Subcutaneous adipose tissue (tissue), 4 donors: ENCODE data around the gene HNRNPA1. TPM values are rescaled to one million over a fixed set of nuclear protein-coding genes. Genes with fewer than 3 reads are reported as not detected.

Experiments
- total RNA-seq, 4 donors: library from RNA; depleted of rRNA; stranded (reverse); fragments of >200 nt; gene quantifications; one replicate each; pipeline ENCODE4 v1.1.0, GENCODE V29; 2016
- TF ChIP-seq, protein P1 (sequence below): fragments of 450-650 bp; IDR thresholded peaks from one replicate; pipeline ENCODE4 v1.5.1; 2016; ENCODE audit warnings: low read depth, mild to moderate bottlenecking, control low read depth, antibody characterized with exemption, moderate library complexity

Gene HNRNPA1
- total RNA-seq, 4 donors from 2014 or later = 352 to 490 (median 450) TPM

DNA sequence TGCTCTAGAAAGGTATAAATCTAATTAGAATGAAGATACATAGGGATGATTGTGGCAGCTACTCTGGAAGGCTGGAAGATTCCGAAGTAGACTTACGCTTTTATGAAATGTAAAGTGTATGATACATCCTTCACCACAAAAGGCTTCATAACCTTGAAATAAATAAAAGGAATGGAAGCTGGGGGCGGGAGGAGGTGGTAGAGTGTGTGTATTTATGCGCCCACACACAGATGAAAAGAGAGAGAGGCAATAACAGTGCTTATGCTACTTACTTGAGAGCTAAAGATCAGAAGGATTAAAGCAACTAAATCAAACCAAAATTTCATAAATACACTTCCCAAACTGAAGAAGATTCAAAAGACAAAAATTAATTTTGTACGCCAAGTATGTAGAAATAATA is 31.0 kb upstream of the HNRNPA1 start:
- TF ChIP-seq, protein P1, sequence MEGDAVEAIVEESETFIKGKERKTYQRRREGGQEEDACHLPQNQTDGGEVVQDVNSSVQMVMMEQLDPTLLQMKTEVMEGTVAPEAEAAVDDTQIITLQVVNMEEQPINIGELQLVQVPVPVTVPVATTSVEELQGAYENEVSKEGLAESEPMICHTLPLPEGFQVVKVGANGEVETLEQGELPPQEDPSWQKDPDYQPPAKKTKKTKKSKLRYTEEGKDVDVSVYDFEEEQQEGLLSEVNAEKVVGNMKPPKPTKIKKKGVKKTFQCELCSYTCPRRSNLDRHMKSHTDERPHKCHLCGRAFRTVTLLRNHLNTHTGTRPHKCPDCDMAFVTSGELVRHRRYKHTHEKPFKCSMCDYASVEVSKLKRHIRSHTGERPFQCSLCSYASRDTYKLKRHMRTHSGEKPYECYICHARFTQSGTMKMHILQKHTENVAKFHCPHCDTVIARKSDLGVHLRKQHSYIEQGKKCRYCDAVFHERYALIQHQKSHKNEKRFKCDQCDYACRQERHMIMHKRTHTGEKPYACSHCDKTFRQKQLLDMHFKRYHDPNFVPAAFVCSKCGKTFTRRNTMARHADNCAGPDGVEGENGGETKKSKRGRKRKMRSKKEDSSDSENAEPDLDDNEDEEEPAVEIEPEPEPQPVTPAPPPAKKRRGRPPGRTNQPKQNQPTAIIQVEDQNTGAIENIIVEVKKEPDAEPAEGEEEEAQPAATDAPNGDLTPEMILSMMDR = no peak

DNA sequence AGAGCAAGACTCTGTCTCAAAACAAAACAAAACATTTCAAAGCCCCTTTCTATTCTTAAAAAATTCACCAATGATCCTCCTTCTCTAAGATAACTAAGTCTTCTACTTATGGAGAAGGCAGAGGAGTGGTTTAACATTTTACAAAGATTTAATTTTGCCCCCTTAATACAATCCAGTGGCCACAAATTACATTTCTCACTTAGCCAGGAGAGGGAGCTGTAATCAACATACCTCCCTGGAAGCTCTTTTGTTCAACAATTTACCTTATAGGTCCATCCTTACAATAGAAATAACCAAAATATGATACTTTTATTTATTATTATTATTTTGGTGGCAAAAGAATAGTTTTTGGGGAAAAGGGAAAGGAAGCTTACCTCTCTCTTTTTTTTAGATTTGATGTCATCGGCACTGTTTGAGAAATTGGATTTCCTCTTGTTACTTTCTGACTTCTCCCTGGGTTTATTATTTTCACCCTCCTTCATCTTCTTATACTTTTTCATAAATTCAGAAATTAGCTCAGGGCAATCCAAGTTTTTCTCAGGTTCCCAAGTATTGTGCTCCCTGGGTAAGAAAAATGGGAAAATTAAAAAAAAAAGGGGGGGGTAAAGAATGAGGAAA is 28.8 kb upstream of the HNRNPA1 start:
- TF ChIP-seq, protein P1 = no peak

DNA sequence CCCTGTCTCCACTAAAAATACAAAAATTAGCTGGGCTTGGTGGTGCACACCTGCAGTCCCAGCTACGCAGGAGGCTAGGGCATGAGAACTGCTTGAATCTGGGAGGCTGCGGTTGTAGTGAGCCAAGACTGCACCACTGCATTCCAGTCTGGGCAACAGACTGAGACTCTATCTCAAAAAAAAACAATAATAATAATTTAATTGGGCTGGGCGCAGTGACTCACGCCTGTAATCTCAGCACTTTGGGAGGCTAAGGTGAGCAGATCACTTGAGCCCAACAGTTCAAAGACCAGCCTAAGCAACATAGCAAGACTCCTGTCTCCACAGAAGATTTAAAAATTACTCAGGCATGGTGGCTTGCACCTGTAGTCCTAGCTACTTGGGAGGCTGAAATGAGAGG is 27.3 kb upstream of the HNRNPA1 start:
- TF ChIP-seq, protein P1 = no peak

DNA sequence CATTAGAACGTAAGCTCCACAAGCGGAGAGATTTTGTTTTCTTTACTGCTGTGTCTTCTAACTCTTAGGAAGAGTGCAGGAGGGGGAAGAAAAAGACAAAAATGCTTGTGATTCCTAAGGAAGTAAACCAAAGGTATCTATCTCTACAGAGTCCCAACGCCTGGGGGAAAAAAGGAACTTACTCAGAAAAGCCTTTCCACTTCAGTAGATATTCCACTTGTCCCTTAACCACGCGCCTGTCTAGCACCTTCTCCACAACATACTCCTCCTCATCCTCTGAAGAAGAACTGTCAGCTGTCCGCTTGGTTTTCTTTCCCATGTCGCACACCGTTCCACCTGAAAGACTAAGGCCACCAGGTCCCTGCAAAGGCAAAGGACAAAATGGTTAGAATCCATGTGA is 23.2 kb upstream of the HNRNPA1 start:
- TF ChIP-seq, protein P1 = no peak

DNA sequence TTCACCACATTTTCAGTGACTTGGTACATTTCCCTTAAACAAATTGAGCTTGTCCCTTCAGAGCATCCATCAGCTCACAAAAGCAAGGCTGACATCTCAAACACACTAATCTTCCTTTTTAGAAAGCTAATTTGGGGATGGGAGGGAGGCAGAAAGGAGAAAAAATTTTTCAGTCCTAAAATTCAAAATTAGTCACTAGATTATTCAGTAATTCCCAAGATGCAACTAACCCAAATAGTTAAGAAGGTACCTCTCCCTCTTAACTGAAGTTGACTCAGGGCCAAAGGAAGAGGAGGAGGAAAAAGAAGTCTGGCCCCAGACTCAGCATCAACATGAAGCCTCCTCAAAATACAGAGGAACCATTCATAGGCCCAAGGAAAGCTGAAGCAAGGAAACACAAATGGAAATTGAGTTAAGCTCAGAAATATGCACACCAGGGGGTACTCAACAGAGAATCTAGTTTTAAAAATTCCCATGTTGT is 22.3 kb upstream of the HNRNPA1 start:
- TF ChIP-seq, protein P1 = no peak

DNA sequence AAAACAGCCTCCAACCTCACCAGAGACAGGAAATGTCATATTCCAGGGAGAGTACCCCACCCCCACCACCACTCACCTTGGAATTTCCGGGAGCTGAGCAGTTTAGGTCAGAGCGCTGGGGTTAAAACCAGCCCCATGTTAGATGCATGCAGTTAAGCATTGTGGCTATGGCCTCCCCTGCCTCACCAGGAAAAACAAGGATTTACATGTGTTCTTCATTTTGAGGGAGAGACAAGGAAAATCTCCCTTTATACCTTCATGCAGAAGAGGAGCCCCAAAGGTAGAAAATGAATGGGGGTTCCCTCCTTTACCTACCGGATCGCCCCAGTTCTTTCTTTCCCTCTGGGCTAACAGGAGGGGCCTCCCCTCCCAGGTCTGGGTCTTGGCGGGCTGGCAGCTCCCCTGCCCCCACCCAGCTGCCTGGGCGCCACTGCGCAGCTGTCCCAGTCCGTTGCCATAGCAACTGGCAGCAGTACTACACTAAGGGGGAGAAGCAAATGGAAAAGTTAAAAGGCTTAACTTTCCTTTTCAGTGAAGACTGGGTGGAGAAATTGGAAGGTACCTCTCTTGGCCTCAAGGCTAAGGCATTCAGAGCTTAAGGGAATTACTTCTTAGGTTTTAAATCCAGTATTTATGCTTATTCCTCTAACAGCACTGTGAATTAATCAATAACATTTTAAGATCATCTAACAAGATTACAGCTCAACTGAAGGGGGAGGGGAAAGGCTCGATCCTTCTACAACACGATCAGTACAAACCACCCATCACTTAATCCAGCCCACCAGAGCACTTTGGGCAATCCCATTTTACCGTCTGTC is 21.1 kb upstream of the HNRNPA1 start:
- TF ChIP-seq, protein P1 = no peak

DNA sequence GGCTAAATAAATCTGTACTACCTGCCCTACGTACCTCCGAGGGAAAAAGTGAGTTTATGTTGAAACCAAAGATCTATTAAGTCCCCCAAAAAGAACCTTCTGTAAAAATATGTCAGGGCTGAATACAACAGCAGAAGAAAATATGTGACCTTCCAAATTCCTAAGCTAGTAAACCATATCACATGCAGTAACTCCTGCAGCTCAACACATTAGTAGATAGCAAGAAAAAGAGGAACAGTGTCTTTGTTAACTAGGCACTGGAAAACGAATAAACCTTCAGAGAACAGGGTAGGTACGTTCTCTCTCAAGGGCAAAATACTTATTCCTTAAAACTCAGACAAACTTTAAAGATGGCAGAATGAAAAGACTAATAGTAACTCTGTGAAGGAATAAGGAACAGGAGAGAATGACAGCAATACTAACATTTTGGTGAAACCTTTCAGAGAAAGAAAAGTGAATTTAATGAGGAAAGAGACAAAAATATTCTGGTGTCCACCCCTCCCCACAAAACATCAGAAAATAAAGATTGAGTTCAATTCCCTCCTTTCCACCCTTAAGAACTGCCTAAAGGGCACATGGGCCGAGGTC is 18.6 kb upstream of the HNRNPA1 start:
- TF ChIP-seq, protein P1 = no peak
